Ishikawa (cell line): ENCODE data around the gene MTUS2.

Experiments
- EP300 ChIP-seq: IDR thresholded peaks from 2 replicates; pipeline ENCODE4 v1.6.1; 2012; ENCODE audit warnings: borderline replicate concordance
- FOXM1 ChIP-seq: IDR thresholded peaks from 2 replicates; pipeline ENCODE4 v1.6.1; 2012; ENCODE audit warnings: low read depth, borderline replicate concordance
- TEAD4 ChIP-seq: IDR thresholded peaks from 2 replicates; pipeline ENCODE4 v1.6.1; 2012
- TF ChIP-seq, protein P1 (sequence below): IDR thresholded peaks from 2 replicates; pipeline ENCODE4 v1.6.1; 2012

DNA sequence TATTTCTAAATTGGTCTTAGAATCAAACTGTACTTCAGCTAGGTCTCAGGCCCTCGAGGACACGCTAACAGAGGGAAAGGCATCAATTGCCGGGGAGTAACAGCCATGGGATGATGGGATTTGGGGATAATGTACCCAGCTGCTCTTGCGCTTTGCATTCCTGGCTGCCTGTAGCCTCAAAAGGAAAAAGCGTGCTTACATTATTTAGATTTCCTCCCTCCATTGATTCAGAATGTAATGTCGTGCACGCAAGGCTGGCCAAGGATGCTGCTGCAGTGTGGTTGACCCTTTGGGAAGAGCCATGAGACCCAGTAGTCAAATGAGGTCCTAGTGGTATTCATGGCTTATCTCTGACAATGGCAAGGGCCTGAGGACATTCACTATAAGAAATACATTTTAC is 680.2 kb downstream of the MTUS2 start:
- TF ChIP-seq FOXM1 = no peak
- TF ChIP-seq TEAD4 = no peak
- TF ChIP-seq EP300 = no peak
- TF ChIP-seq, protein P1, sequence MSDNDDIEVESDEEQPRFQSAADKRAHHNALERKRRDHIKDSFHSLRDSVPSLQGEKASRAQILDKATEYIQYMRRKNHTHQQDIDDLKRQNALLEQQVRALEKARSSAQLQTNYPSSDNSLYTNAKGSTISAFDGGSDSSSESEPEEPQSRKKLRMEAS = no peak
